MM.1S (cell line): ENCODE results near the gene GPR75.

Experiments used
- CTCF ChIP-seq: fragments of 300-600 bp; sonication (generic); IDR thresholded peaks from 2 replicates; pipeline ENCODE4 v1.5.1; 2016; ENCODE audit warnings: antibody characterized with exemption, low read length, mixed read lengths
- EZH2 ChIP-seq: fragments of 300-600 bp; sonication (generic); optimal IDR thresholded peaks from 2 replicates; pipeline ENCODE3; 2017; ENCODE audit warnings: low read depth, mild to moderate bottlenecking, antibody characterized with exemption, low read length, mixed read lengths
- EZH2phosphoT487 ChIP-seq: fragments of 300-600 bp; sonication (generic); IDR thresholded peaks from 2 replicates; pipeline ENCODE4 v1.6.1; 2018; ENCODE audit warnings: antibody characterized with exemption, low read length

- TF ChIP-seq CTCF: no peak
- no peak for TF ChIP-seq EZH2
- no peak for TF ChIP-seq EZH2phosphoT487
These were observed 11.7 kb downstream of the GPR75 start for GRCh38 chr2:53848062-53848461.
